NCI-H1417 (cell line): ENCODE measurements around the gene TIMELESS.
"Not testable (repeated sequence)": the region's sequence is repeated elsewhere in the genome, so short reads cannot be mapped to it uniquely, and the experiment has no call there.

Source experiments
- DNase-seq, 3 experiments: peaks; one replicate each; lab custom pipeline; 2025; lab: John Stamatoyannopoulos, UW

Gene TIMELESS

GRCh38 chr12:56468216-56469006 lies 19.2 kb upstream of the TIMELESS start, which contains the start of gene SPRYD4:
SPRYD4 (plus strand) TSS chr12:56468578; CDS start chr12:56468592, 14 bp downstream.
- DNase-seq: peak; percentile 94 to 97 (median 97)

GRCh38 chr12:56462565-56462964 lies 13.3 kb upstream of the TIMELESS start:
- no peak for DNase-seq

GRCh38 chr12:56461235-56462159 lies 12.3 kb upstream of the TIMELESS start:
- DNase-seq: no peak

GRCh38 chr12:56457817-56458216 lies 8.6 kb upstream of the TIMELESS start:
- no peak for DNase-seq

GRCh38 chr12:56454557-56454956 lies 5.3 kb upstream of the TIMELESS start, which contains the start of gene MIP:
MIP (minus strand) TSS chr12:56454657; CDS start chr12:56454613, 44 bp downstream.
- no peak for DNase-seq

GRCh38 chr12:56451147-56451546 lies 1.9 kb upstream of the TIMELESS start:
- no peak for DNase-seq

GRCh38 chr12:56450241-56450640 lies 1.0 kb upstream of the TIMELESS start:
- DNase-seq: peak in 1 of 3 experiments; percentile 56

- peak in 1 of 3 experiments; percentile 78 for DNase-seq
These were observed 377 bp upstream of the TIMELESS start for GRCh38 chr12:56449622-56449984.

GRCh38 chr12:56443208-56443607 lies 6.0 kb downstream of the TIMELESS start:
- DNase-seq: not testable (repeated sequence)

GRCh38 chr12:56437430-56438176 lies 11.6 kb downstream of the TIMELESS start:
- no peak for DNase-seq

- no peak for DNase-seq
These were observed 14.4 kb downstream of the TIMELESS start for GRCh38 chr12:56434828-56435227.

GRCh38 chr12:56431850-56432249 lies 17.4 kb downstream of the TIMELESS start:
- DNase-seq: no peak

- no peak for DNase-seq
These were observed 17.9 kb downstream of the TIMELESS start for GRCh38 chr12:56431288-56431687.

- DNase-seq: no peak
These were observed 23.2 kb downstream of the TIMELESS start for GRCh38 chr12:56425940-56426438.

GRCh38 chr12:56425193-56425592 lies 24.0 kb downstream of the TIMELESS start:
- no peak for DNase-seq

GRCh38 chr12:56420411-56420810 lies 28.8 kb downstream of the TIMELESS start:
- DNase-seq: no peak

GRCh38 chr12:56417739-56418138 lies 31.5 kb downstream of the TIMELESS start:
- no peak for DNase-seq

- no peak for DNase-seq
These were observed 34.8 kb downstream of the TIMELESS start for GRCh38 chr12:56414401-56414800.

GRCh38 chr12:56413392-56413791 lies 35.8 kb downstream of the TIMELESS start:
- DNase-seq: no peak

GRCh38 chr12:56411781-56412639 lies 37.2 kb downstream of the TIMELESS start:
- no peak for DNase-seq

- no peak for DNase-seq
These were observed 38.5 kb downstream of the TIMELESS start for GRCh38 chr12:56410768-56411167.
